GM13977 (cell line): Measurements from ENCODE around the gene PSKH1.
"Not testable (repeated sequence)": the region's sequence is repeated elsewhere in the genome, so short reads cannot be mapped to it uniquely, and the experiment has no call there.

Source experiments
- DNase-seq: peaks from one replicate; pipeline ENCODE4 v3.0.0; 2012; ENCODE audit warnings: low spot score
- in situ Hi-C: fragments of 300-500 bp; cut with MboI; formaldehyde crosslinking; loops from one replicate; pipeline ENCODE4 v1.12.0; 2022; ENCODE audit warnings: low sequenced_read_pairs, low pct_unique_long_range_greater_than_20kb, mixed read lengths, inconsistent platforms; ENCODE audit not compliant: unreplicated experiment
- TF ChIP-seq, protein P1 (sequence below): IDR thresholded peaks from 2 replicates; pipeline ENCODE4 v1.5.1; 2012; ENCODE audit warnings: mild to moderate bottlenecking, control low read depth; ENCODE audit not compliant: insufficient read depth; ENCODE audit errors: extremely low read depth, missing control alignments

Gene PSKH1

GRCh38 chr16:67902831-67903230 is 9.8 kb downstream of the PSKH1 start:
- no peak for DNase-seq
- in situ Hi-C loops: loop anchor here (25.0 kb wide), 1 partner anchor 366 kb away; the partner anchor contains the start of gene RIPOR1
- TF ChIP-seq, protein P1, sequence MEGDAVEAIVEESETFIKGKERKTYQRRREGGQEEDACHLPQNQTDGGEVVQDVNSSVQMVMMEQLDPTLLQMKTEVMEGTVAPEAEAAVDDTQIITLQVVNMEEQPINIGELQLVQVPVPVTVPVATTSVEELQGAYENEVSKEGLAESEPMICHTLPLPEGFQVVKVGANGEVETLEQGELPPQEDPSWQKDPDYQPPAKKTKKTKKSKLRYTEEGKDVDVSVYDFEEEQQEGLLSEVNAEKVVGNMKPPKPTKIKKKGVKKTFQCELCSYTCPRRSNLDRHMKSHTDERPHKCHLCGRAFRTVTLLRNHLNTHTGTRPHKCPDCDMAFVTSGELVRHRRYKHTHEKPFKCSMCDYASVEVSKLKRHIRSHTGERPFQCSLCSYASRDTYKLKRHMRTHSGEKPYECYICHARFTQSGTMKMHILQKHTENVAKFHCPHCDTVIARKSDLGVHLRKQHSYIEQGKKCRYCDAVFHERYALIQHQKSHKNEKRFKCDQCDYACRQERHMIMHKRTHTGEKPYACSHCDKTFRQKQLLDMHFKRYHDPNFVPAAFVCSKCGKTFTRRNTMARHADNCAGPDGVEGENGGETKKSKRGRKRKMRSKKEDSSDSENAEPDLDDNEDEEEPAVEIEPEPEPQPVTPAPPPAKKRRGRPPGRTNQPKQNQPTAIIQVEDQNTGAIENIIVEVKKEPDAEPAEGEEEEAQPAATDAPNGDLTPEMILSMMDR: no peak

DNA sequence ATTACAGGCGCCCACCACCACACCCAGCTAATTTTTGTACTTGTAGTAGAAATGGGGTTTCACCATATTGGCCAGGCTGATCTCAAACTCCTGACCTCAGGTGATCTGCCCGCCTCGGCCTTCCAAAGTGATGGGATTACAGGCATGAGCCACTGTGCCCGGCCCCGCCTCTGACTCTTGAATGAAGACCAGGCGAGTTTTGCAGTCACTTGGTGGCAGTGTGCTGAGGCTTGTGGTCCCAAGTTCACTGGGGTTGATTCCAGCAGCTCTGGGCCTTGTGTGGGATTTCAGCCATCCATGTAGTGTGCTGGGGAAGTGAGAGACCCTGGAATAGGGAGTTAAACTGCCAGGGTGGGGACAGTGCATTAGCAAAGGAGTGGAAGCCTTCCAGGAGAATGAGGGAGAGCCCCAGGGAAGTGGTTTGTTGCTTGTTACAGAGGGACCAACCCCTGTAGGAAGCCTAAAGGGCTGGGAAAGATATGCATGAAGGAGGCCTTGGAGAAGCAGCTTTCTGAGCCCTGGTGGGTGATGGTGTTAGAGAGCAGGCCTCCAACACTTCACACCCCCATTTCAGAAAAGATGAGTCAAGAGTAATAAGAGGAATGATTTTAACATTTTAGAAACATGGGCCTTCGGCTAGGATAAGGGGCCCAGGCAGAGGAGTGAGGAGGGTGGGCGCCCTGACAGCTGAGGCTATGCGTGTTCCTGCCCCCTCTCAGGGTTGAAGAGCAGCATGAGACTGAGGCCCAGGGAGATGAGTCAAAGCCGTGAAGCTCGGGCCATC is 14.5 kb downstream of the PSKH1 start:
- DNase-seq: no peak
- in situ Hi-C loops: loop anchor here (25.0 kb wide), 1 partner anchor 370 kb away; the partner anchor contains the start of gene RIPOR1
- TF ChIP-seq, protein P1: no peak

GRCh38 chr16:67909056-67909742 is 16.1 kb downstream of the PSKH1 start:
- TF ChIP-seq, protein P1: no peak
- in situ Hi-C loops: loop anchor here (25.0 kb wide), 1 partner anchor 372 kb away; the partner anchor contains the start of gene RIPOR1
- DNase-seq: no peak

GRCh38 chr16:67910158-67910557 is 17.1 kb downstream of the PSKH1 start:
- DNase-seq: no peak
- in situ Hi-C loops: loop anchor here (25.0 kb wide), 1 partner anchor 373 kb away; the partner anchor contains the start of gene RIPOR1
- TF ChIP-seq, protein P1: no peak

- DNase-seq: no peak
- in situ Hi-C loops: loop anchor here (25.0 kb wide), 1 partner anchor 378 kb away; the partner anchor contains the start of gene RIPOR1
- TF ChIP-seq, protein P1: no peak
Observed at GRCh38 chr16:67914758-67915495, 21.9 kb downstream of the PSKH1 start.

GRCh38 chr16:67915496-67915769 is 22.4 kb downstream of the PSKH1 start:
- not testable (repeated sequence) for DNase-seq
- in situ Hi-C loops: loop anchor here (25.0 kb wide), 1 partner anchor 378 kb away; the partner anchor contains the start of gene RIPOR1
